Esophagus muscularis mucosa (tissue), 4 donors: ENCODE results near the gene BICDL1.

ENCODE experiments used
- CTCF ChIP-seq, 3 experiments: fragments of 200-600 bp in 2 of 3; fragments of 450-650 bp in 1 of 3; sonication (generic) in 2 of 3; IDR thresholded peaks; one replicate each; pipeline ENCODE4 v1.5.1; 2017 to 2019; ENCODE audit warnings: antibody characterized with exemption in 3 of 3, mild to moderate bottlenecking in 2 of 3, moderate library complexity in 1 of 3
- EP300 ChIP-seq: sonication (generic); formaldehyde crosslinking; IDR thresholded peaks from one replicate; pipeline ENCODE4 v1.6.1; 2017; ENCODE audit warnings: antibody characterized with exemption
- POLR2A ChIP-seq: fragments of 450-650 bp; IDR thresholded peaks from one replicate; pipeline ENCODE4 v1.6.1; 2017; ENCODE audit warnings: antibody characterized with exemption, moderate library complexity, mild to moderate bottlenecking, low read depth

GRCh38 chr12:120000556-120000955 is 11.5 kb downstream of the BICDL1 start:
- no peak for TF ChIP-seq CTCF (IDR thresholded peaks at IDR 0.05)
- no peak for TF ChIP-seq POLR2A
- no peak for TF ChIP-seq EP300
